Erythroblast (primary cell): ENCODE measurements around the gene GCN1.

Experiments
- GATA1 ChIP-seq: IDR thresholded peaks from 2 replicates; pipeline ENCODE4 v1.6.1; 2011; ENCODE audit warnings: low read depth, mild to moderate bottlenecking, control low read depth, low read length, moderate library complexity
- POLR2A ChIP-seq: IDR thresholded peaks from 2 replicates; pipeline ENCODE4 v1.6.1; 2011; ENCODE audit warnings: mild to moderate bottlenecking, low read length

DNA sequence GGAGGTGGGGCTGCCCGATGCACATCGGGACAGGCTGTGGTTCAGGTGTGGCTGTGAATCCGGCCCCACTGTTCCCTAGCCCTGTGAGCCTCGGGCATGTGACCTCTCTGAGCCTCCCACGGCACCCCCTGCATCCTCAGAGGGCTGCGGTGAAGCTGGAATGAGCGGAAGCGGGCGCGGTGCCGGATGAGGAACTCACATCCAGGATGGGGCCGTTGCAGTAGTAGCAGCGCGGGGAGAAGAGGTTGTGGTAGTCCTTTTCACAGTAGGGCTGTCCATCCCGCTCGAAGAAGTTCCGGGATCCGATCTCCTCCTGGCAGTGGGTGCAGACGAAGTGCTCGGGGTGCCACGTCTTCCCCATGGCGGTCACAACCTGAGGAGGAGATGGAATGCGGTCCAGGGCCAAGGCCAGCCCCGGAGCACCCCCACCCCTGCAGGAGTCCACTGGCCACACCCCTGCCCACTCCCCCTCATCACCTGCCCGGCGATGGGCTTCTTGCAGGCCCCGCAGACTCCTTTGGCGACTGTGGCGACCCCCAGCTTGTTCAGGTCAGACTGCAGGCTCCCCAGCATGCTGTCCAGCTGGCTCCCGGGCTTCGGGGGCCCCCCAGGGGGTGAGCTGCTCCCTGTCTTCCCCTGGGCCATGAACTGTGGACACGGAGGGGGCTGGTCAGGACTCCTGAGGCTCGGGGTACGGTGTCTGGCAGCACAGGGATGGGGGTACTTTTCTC lies 20.3 kb upstream of the GCN1 start:
- no peak for TF ChIP-seq POLR2A
- TF ChIP-seq GATA1 = no peak
